CD4-positive, alpha-beta T cell treated with Interferon alpha-2 for 1 hour (primary cell): ENCODE results near the gene MPND.
A peak's percentile ranks its signal among the peaks of the same experiment; 100 is the strongest.

Source experiments
- DNase-seq, 2 donors: peaks; one replicate each; pipeline ENCODE4 v3.0.0-alpha.2; 2020 to 2022

MPND gene

GRCh38 chr19:4385291-4386040 lies 42.1 kb downstream of the MPND start:
- no peak for DNase-seq

DNA sequence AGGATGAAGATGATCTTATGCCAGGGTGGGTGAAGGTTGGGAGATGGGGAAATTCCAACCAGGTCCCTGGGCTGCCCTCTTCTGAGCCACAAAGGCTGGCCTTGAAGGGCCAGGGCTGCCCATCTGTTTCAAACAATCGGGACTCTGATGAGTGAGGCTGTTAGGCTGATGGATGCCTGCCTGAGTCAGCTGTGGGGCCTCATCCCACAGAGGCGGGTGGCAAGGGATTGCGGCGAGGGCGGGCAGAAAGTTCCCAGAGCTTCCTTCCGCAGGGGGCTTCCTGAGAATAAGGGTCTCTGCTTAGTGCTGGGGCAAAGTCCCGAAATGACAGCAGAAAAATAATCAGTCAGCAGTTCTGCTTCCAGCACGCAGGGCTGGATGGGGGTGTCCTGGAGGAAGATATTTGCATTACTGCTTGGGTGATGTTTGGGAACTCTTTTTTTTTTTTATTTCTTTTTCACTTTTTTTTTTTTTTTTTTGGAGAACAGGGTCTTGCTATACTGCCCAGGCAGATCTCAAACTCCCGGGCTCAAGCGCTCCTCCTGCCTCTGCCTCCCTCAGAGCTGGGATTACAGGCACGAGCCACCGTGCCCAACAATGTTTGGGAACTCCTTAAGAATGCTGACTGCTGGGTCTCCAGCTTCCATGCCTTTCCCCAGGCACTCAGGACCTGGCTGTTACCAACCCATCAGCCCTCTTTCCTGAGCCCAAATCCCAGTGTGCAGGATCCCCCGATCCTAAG lies 42.9 kb downstream of the MPND start:
- no peak for DNase-seq

GRCh38 chr19:4388337-4389063 lies 45.1 kb downstream of the MPND start:
- no peak for DNase-seq

- no peak for DNase-seq
These were observed 45.7 kb downstream of the MPND start for GRCh38 chr19:4389064-4389375.

DNA sequence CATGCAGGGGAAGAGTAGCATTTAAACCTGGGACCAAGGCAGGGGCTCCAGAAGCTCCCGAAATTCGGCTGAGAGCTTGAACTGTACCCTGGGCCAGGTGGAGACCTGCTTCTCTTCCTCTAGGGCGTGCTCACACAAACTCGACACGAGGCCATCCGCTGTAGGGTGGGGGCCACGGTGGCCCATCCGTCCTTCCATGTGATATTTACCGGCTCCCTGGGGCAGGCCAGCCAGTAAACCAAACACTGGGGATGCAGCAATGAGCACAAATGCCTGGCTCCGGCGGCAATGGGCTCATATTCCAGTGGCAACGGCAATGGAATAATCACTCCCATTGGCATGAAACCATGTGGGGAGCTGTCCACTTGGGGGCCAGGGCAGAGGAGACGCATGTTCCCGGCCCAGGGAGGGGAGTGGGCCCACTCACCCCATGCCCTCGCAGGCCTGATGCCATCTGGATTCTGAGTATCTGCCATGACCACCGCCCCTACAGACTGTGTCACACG lies 46.2 kb downstream of the MPND start:
- DNase-seq = no peak

GRCh38 chr19:4390017-4390566 lies 46.7 kb downstream of the MPND start:
- DNase-seq = no peak

DNA sequence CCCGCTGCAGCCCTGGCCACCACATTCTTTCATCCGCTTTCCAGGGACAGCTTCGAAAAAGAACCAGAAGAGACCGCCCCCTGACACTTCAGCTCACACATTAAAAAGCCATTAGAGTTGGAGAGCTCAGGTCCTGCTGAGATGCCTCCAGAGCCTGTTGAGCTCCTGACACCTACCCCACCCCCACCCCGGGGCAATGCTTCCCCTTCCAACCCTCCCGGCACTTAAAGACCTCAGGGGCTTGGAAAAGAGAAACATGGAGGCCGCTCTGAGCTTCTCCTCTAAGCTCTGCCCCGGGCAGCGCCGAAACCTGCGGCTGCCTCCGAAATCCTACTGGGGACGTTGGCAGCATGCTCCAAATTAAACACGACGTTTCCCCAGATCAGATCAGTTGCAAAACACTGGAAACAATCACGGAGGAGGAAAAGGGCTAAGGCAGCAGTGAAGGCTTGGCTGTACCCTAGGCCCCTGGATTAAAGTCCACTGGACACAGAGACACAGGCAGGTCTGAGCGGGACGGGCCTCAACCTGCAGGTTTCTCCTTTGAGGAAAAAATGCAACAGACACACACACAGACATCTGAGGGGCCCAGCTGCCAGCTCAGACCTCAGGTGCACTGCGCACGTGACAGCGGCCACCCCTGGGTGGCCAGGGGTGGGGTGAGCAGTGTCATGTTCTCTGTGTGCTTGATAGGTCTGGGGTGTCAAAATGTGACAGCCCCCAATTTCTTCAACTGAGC lies 47.4 kb downstream of the MPND start:
- no peak for DNase-seq

GRCh38 chr19:4391306-4391693 lies 47.9 kb downstream of the MPND start:
- DNase-seq = no peak

DNA sequence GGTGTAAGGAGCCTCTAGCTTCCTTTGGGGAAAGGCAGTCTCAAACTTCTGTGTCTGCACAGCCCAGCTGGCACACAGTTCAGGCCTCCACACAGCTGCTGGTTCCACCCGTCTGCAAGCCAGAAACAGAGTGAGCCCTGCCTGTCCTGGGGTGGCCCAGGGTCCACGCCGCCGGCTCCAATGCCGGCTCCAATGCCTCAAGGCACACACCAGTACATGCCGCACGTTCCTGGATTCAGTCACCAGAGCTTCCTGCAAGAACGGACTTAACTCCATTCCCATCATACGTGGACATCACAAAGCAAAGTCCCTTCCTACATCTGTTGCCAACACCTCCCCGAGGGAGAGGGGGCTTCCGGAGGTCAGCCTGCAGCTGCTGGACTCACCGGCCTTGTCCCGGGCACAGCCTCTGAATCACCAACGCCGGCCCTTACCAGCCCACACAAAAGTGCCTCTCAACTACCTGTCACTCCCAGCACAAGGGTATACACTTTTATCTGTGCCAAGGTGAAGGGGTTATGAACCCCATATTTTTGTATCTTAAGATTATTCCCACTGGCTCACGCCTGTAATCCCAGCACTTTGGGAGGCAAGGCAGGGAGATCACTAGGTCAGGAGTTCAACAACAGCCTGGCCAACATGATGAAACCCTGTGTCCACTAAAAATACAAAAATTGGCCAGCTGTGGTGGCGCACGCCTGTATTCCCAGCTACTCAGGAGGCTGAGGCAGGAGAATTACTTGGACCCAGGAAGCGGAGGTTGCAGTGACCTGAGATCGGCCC lies 48.5 kb downstream of the MPND start:
- no peak for DNase-seq

DNA sequence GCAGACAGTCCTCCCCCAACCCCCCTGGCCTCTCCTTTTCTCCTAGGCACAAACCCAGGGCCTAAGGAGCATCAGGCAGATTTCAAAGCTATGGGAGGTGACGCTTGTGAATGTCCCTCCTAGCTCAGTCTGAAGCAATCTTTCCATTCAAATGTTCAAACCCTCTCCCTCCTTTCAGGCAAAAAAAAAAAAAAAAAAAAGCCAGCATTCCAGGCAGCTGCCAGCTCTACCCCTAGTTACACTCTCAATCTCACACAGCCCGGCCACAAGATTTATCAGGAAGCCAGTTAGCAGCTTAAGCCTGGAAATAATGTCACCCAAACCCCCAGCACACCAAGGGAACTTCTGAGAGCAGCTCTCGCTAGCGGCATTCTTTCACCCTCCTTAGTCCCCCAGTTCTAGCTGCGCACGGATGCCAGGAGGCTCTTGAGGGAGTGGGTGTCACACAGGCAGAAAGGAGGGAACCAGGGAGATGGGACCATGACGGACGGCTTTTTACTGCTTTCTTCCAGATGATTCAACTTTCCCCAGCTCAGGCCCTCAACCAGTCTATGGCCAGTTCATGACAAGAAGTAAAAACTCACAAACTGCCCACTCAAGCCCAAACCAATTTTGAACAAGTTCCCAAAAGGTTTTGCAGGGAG lies 50.7 kb downstream of the MPND start:
- no peak for DNase-seq

GRCh38 chr19:4396949-4397783 lies 53.8 kb downstream of the MPND start:
- DNase-seq = no peak

- DNase-seq = peak; percentile 3 to 9
These were observed 56.4 kb downstream of the MPND start for GRCh38 chr19:4399812-4400134.

- DNase-seq = peak; percentile 89 to 94
These were observed 57.0 kb downstream of the MPND start, which contains the start of gene SH3GL1 for GRCh38 chr19:4400135-4400936. TSS of gene SH3GL1 (minus strand) at chr19:4400547. CDS start at chr19:4400368, 179 bp downstream.

- no peak for DNase-seq
These were observed 58.4 kb downstream of the MPND start for GRCh38 chr19:4401769-4402170.

- DNase-seq = peak; percentile 100
These were observed 59.0 kb downstream of the MPND start, which contains the start of gene CHAF1A for GRCh38 chr19:4402171-4403004. TSS of gene CHAF1A (plus strand) at chr19:4402640. CDS start at chr19:4402763, 123 bp downstream.

DNA sequence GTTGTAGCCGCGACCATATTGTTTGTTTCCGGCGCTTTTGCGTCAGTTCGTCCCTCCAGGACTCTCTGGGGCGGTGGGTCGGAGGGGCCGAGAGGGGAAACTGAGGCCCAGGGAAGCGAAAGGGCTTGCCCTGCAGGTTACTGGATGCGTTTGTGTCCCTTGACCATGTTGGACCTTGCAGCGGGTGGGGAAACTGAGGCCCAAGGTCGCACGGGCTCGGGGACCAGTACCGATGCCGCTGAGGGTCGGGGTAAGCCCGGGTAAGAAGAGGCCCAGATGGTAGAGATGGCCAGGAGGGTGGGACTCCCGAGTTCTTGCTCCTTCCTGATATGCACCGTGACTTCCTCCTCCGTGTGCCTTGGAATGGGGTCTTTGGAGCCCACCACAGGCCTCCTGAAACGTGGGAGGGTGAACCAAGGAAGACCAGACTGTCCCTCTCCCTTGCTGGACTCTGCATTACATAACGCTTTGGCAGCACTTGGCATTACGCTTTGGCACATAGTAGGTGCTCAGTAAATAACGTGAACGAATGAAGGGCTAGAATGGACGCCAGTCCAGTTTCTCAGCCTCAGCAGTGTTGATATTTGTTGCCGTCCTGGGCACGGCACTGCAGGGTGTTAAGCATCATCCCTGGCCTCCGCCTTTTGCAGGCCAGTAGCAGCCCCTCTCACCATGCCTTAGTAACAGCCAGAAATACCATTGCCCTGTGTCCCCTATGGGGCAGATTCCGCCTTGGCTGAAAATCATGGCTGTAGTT lies 59.8 kb downstream of the MPND start:
- DNase-seq = no peak

DNA sequence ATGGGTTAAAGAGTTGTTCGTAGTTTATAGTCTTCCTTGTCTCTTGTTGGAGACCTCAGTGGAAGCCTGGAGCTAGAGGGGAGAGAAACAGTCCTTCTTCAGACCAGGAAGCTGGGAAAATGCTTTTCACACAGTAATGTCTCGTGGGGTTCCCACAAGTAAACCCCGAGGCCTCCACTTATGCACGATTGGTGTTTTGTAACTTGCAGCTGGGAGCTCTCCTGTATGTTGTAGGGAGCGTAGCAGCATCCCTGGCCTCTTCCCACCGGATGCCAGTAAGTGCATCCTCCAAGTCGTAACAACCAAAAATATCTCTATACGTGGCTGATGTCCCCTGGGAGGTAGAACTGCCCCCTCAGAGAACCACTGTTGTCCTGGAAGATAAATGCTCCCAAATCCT lies 62.6 kb downstream of the MPND start:
- no peak for DNase-seq

GRCh38 chr19:4406626-4407025 lies 63.3 kb downstream of the MPND start:
- DNase-seq = no peak
